Measurements from ENCODE around the gene FAM219B.
A peak's percentile ranks its signal among the peaks of the same experiment; 100 is the strongest.

Gene FAM219B

GRCh38 chr15:74873036-74873755, 33.5 kb downstream of the FAM219B start, which contains the start of gene SCAMP2:
Gene SCAMP2, minus strand, starts transcription at chr15:74873365. Its CDS starts 110 bp downstream, at chr15:74873255.
- DNase-seq (ENCODE audit: low read depth in 2 of 2), result peak; percentile 76 to 78

GRCh38 chr15:74872702-74873035, 34.0 kb downstream of the FAM219B start:
- DNase-seq (ENCODE audit: low read depth in 2 of 2), result no peak

GRCh38 chr15:74870436-74871215, 36.0 kb downstream of the FAM219B start:
- DNase-seq (ENCODE audit: low read depth in 2 of 2), result no peak

GRCh38 chr15:74869726-74870407, 36.8 kb downstream of the FAM219B start:
- DNase-seq (ENCODE audit: low read depth in 2 of 2), result no peak

- no peak for DNase-seq (ENCODE audit: low read depth in 2 of 2)
These were observed 37.3 kb downstream of the FAM219B start for GRCh38 chr15:74869372-74869725.

DNA sequence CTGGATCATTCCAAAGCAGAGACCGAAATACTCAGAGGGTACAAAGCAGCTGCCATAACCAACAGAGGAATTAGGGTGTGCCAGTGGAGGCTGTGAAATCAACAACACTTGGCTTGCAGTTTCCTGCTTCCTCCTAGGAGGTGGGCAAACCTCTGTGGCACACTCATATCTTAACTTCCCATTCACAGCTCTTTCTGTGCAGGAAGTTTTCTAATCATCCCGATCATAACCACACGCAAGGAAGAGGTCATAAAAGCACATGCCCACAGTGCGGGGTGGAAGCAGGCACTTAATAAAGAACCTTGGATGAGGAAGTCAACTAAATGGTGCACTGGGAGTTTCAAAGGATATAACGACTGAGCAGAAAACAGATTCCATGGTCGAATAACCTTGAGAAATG, 38.6 kb downstream of the FAM219B start:
- DNase-seq (ENCODE audit: low read depth in 2 of 2), result no peak

DNA sequence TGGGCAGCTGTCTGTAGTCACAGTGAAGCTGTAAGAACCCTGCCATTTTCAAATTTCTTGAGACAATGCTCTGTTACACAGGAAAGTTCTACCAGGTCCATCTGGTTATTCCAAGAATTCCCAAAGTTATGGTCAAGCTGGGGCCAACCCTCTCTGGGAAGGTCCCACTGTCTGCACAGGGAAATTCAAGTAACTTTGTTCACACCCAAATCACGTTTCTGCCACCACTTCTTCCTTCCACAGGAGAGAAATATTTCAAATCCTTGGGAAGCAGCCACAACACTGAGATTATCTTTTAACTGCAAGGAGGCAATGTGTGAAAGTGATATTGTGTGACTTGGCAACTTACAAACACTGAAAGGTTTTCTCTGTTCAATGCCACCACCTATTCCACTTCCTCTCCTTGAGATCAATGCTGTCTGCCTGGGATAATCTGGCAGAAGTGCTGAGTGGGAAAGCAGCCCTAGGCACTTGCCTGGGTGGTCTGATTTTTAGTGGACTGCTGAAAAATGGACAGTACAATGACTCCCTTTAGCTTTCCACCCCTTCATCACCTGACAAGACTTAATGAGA, 39.1 kb downstream of the FAM219B start:
- DNase-seq (ENCODE audit: low read depth in 2 of 2), result no peak

GRCh38 chr15:74866090-74866489, 40.6 kb downstream of the FAM219B start:
- no peak for DNase-seq (ENCODE audit: low read depth in 2 of 2)

DNA sequence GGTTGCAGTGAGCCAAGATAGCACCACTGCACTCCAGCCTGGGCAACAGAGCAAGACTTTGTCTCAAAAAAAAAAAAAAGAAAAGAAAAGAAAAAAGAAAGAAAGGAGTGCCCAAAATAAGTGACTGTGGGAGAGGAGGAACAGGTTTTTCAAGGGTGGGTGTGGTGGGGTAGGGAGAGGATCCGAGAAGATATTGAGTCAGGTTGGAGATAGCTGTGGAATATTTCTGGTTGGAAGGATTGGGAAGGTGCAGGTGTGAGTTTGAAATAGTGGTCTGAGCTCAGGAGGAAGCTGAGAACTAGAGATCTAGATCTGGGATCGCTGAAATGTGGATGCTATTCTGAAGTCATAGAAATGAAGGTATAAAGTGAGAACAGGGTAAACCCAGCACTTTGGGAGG, 41.3 kb downstream of the FAM219B start:
- no peak for DNase-seq (ENCODE audit: low read depth in 2 of 2)

DNA sequence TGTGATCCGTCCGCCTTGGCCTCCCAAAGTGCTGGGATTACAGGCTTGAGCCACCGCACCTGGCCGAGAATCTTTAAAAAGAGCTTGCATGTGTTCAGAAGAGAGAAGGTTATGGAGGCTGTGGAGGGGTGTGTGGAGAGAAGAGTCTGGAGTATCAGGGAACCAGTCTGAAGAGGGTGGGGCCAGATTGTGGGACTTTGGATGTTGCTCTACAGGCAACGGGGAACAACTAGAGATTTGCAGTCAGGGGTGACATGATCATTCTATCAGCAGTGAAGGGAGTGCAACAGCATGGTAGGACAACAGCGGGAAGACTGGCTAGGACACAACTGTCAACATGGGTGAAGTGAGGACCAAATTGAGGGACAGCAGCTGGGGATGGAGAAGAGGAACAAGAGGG, 42.4 kb downstream of the FAM219B start:
- no peak for DNase-seq (ENCODE audit: low read depth in 2 of 2)

DNA sequence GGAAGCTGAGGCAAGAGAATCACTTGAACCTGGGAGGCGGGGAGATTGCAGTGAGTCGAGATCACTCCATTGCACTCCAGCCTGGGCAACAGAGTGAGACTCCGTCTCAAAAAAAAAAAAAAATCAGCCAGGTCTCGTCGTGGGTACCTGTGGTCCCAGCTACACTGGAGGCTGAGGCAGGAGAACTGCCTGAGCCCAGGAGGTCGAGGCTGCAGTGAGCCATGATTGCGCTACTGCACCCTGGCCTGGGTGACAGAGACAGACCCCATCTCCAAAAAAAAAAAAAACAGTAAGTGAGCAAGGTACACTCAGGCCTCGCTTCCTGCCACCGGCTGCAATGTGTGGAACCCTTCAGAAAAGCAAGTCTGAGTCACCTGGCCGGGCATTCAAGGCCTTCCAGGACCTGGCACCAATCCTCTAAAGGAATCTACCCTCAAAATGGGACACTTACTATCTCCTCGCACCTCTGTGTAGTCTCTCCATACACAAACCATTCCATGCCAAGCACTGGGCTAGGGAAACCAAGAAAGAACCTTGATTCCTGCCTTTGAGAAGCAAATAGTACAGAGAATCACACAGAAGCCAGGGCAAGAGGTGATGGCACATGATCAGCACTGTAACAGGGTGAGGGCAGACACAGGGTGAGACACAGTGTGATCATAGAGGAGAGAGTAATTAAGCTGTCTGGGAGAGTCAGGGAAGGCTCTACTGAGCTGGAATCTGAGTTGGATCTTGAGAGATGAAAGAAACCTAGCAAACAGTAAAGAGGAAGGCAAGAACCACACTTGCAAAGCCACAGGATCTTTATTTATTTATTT, 43.2 kb downstream of the FAM219B start:
- DNase-seq (ENCODE audit: low read depth in 2 of 2), result no peak

DNA sequence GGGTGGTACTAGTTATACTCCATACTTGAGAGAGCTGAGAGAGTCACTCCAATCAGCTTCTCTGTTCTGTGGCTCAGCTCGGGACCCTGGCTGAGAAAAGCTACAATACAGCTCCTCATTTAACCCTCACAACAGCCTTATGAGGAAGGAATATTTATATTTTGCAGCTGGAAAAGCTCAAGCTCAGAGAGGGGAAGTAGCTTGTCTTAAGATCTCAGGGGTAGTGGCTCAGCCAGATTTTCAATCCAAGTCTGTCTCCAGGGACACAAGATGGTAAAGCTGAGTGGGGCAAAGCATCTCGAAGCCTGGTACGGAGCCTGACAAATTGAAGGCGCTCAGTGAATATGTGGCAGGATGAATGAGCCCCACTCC, 48.3 kb downstream of the FAM219B start:
- DNase-seq (ENCODE audit: low read depth in 2 of 2), result no peak

DNA sequence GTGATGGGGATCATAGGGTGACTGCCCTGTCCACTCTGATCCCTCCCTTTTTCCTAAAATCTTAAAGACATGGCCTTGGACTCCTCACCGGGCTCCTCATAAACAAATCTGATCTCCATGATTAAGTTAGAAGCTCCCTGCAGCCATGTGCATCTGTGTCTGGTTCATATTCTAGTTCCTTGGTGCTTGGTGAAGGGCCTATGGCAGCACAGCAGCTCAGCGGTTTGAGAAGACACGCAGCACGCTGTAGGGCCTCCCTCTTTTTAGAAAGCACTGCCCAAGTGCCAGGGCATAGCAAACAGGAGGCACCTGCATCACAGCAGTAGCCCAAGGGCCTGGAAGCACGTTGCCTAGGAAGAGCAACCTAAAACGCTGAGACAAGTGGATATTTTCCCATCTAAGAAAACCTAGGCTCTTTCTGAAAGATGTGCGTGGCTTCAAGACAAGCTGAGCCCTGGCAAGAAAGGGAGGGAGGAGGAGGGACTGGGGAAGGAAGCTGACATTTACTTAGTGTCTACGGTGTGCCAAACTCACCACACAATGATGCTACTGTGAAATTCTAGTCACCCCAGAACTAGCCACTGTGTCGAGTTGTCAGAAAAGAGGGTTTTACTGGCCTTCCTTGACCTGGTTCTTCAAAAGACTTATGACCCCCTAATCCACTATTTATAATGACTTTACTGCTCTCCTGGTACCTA, 48.8 kb downstream of the FAM219B start:
- no peak for DNase-seq (ENCODE audit: low read depth in 2 of 2)

- DNase-seq (ENCODE audit: low read depth in 2 of 2), result no peak
These were observed 49.5 kb downstream of the FAM219B start for GRCh38 chr15:74857082-74857655.

DNA sequence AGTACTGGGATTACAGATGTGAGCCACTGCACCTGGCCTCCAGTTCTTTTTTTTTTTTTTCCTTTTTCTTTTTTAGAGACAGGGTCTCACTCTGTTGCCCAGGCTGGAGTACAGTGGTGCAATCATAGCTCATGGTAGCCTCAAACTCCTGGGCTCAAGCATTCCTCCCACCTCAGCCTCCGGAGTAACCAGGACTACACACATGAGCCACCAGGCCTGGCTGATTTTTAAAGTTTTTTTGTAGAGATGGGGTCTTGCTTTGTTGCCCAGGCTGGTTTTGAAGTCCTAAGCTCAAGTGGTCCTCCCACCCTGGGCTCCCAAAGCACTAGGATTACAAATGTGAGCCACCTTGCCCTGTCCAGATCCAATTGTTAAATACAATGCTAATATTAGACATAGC, 50.1 kb downstream of the FAM219B start:
- DNase-seq (ENCODE audit: low read depth in 2 of 2), result no peak

GRCh38 chr15:74855857-74856256, 50.8 kb downstream of the FAM219B start:
- no peak for DNase-seq (ENCODE audit: low read depth in 2 of 2)

DNA sequence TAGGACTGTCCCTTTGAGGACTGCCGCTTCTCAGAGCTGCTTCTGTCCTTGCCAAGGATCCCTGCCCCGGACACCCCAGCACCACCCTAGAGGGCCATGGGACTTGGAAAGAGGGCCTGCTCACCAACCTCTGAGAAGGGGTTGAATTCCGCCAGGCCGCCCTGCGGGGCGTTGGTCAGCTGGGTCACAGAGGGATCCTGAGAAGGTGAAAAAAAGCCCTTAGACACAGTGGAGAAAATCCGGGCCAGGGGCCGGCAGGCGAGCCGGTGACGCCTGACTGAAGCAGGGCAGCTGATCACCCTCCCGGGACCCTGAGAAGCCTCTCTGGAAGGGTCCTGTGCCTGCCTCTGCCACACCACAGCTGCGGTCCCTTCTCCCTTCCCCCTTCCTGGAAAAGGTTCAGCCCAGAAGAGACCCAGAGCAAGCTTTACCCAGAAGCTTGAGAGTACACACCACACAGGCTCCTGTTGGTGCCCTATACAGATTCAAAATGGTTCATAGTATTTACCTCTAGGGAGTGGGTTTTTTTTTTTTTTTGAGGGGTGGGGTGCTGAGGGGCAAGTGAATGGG, 52.1 kb downstream of the FAM219B start:
- no peak for DNase-seq (ENCODE audit: low read depth in 2 of 2)

- no peak for DNase-seq (ENCODE audit: low read depth in 2 of 2)
These were observed 54.7 kb downstream of the FAM219B start for GRCh38 chr15:74851960-74852359.

DNA sequence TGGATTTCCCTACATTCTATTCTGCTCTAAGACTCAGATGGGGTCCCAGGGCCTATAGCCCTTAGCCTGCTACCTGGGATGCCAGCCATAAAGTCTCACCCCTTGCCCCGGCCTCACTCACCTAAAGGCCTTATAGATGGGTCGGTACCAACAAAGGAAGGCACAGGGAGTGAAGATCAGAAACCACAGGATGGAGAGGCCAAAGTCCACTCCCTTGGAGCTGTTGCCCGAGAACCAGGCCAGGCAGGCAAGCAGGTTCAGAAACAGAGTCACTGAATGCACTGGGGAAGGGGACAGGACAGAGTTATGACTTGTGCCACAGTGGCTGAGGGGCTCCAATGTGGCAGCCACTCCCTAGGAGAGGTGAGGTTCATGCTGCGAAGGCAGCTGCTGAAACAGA, 56.3 kb downstream of the FAM219B start:
- DNase-seq (ENCODE audit: low read depth in 2 of 2), result no peak

Measured in stimulated activated CD8-positive, alpha-beta memory T cell treated with anti-CD3 and anti-CD28 coated beads, Interleukin-7, amount 100 ng/mL, for 1 hour (primary cell).